ENCODE measurements around the gene NFIB.

- TF ChIP-seq MZF1 (CRISPR knock-in tag; IDR thresholded peaks at IDR 0.05; ENCODE audit: borderline replicate concordance) (no peak), ZNF335 (CRISPR knock-in tag; IDR thresholded peaks at IDR 0.05) (no peak), IKZF5 (CRISPR knock-in tag; IDR thresholded peaks at IDR 0.05) (no peak), SMC3 (IDR thresholded peaks at IDR 0.05; ENCODE audit: low read length) (no peak), ATF3 (CRISPR knock-in tag; IDR thresholded peaks at IDR 0.05) (no peak), EP300 (IDR thresholded peaks at IDR 0.05; ENCODE audit: low read depth in 2 of 2, low read length in 2 of 2) (no peak), EP300 (CRISPR knock-in tag; IDR thresholded peaks at IDR 0.05; ENCODE audit: borderline replicate concordance) (no peak), ZFX (CRISPR knock-in tag; IDR thresholded peaks at IDR 0.05; ENCODE audit: low read depth) (no peak), CTCF (CRISPR knock-in tag; IDR thresholded peaks at IDR 0.05) (no peak)
Measured at GRCh38 chr9:14336244-14336643, 22.3 kb upstream of the NFIB start.

Data from HepG2 (cell line).